ENCODE measurements around the gene PDE10A. TPM values are rescaled to one million over a fixed set of nuclear protein-coding genes. Genes with fewer than 3 reads are reported as not detected.

PDE10A gene
- total RNA-seq, 1 donor from 2014 or later = 6.0 TPM

DNA sequence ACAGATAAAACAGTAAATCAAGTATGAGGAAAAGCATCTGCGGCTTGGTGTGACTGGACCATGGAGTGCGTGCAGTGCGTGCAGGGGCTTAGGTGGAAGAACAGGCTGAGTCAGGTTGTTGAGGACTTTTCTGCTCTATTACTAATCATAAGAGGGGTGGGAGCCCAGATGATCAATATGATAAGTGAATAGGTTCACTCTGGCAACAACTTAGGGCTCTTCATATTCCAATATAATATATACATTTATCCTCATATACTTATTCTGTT is 56.4 kb downstream of the PDE10A start:
- no peaks in the 10 kb centered on the region for H3K36me3 ChIP-seq
- DNase-seq (no peak), ATAC-seq (no peak)
- no peak overlapping the region for H3K27ac ChIP-seq
- H3K4me1 ChIP-seq = no peaks in the 10 kb centered on the region
- H3K9me3 ChIP-seq = no peaks in the 10 kb centered on the region
- H3K27me3 ChIP-seq = no peaks in the 10 kb centered on the region
- intact Hi-C loops (cut with DNase I) = no loop called here
- H3K4me3 ChIP-seq = no peak overlapping the region
- TF ChIP-seq, protein P1, sequence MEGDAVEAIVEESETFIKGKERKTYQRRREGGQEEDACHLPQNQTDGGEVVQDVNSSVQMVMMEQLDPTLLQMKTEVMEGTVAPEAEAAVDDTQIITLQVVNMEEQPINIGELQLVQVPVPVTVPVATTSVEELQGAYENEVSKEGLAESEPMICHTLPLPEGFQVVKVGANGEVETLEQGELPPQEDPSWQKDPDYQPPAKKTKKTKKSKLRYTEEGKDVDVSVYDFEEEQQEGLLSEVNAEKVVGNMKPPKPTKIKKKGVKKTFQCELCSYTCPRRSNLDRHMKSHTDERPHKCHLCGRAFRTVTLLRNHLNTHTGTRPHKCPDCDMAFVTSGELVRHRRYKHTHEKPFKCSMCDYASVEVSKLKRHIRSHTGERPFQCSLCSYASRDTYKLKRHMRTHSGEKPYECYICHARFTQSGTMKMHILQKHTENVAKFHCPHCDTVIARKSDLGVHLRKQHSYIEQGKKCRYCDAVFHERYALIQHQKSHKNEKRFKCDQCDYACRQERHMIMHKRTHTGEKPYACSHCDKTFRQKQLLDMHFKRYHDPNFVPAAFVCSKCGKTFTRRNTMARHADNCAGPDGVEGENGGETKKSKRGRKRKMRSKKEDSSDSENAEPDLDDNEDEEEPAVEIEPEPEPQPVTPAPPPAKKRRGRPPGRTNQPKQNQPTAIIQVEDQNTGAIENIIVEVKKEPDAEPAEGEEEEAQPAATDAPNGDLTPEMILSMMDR (IDR thresholded peaks at IDR 0.05) = no peak

DNA sequence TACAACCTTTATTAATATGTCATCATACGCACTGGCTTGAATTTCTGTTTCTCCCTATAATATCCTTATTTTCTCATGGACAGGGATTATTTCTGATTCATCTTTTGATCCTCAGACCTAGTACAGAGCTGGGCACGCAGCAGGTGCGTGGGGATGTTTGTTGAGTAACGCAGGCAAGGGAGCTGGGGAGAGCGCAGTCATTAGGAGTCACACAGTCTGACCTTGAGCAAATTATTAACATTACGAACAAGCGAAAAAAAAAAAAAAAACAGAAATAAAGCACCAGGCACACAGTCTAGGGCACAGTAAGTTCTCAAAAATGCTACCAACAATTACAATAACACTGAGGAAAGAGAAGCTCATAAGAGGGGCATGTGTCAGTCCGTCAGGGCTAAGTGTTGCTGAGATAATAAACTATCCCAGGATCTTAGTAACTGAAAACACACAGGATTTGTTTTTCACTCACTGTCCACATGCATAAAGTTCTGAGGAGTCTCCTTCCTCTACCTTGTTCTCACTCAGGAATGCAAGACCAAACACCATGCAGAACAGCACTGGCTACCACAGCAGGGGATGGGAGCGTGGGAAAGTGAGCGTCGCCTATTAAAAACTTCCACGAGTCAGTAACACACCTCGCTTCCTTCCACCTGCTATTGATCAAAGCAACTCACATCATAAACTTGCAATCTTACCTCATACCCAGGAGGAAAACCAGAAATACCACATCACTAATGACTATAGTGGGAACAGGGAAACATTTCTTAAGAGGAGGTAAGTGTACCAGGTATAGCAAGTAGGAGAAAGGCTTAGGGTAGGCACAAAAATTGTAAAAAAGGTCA is 56.9 kb downstream of the PDE10A start:
- ATAC-seq (no peak), DNase-seq (no peak)
- H3K27me3 ChIP-seq = no peaks in the 10 kb centered on the region
- H3K4me1 ChIP-seq = no peaks in the 10 kb centered on the region
- intact Hi-C loops (cut with DNase I) = no loop called here
- no peaks in the 10 kb centered on the region for H3K36me3 ChIP-seq
- no peak overlapping the region for H3K4me3 ChIP-seq
- no peak overlapping the region for H3K27ac ChIP-seq
- H3K9me3 ChIP-seq = no peaks in the 10 kb centered on the region
- TF ChIP-seq, protein P1 (IDR thresholded peaks at IDR 0.05) = no peak

DNA sequence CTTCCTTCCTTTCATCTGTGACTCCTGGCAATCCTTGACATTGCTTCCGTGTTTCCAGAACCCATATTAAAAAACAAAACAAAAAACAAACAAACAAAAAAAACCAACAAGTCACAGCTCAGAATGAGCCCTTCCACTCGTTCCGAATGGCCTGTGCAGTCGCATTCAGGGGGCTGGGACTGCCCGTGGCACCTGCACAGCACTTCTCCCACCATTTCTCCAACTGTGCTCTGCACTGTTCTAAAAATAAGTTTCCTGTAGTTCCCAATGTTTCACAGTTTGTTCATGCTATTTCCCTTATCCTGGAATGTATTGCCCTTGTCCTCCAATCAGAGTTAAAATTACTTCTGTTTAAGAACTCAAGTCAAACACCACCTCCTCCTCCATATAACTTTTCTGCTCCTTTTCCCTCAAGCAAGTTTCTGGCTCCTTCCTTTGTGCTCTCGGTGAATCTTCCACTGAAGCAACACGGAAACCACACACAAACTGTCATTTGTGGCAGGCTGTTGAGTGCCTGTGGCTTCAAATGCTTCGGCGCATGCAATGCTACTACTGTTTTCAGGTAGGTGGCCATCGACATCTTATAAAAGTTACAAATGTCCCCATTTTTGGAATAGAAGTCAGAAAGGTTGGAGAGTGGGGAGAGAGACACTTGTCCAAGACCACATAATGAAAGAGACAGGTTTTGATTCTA is 57.7 kb downstream of the PDE10A start:
- TF ChIP-seq, protein P1 (IDR thresholded peaks at IDR 0.05) = no peak
- DNase-seq = no peak
- H3K9me3 ChIP-seq = no peaks in the 10 kb centered on the region
- no peak overlapping the region for H3K27ac ChIP-seq
- ATAC-seq = no peak
- no peak overlapping the region for H3K4me3 ChIP-seq
- no peaks in the 10 kb centered on the region for H3K27me3 ChIP-seq
- no peaks in the 10 kb centered on the region for H3K36me3 ChIP-seq
- no peaks in the 10 kb centered on the region for H3K4me1 ChIP-seq
- intact Hi-C loops (cut with DNase I) = no loop called here

DNA sequence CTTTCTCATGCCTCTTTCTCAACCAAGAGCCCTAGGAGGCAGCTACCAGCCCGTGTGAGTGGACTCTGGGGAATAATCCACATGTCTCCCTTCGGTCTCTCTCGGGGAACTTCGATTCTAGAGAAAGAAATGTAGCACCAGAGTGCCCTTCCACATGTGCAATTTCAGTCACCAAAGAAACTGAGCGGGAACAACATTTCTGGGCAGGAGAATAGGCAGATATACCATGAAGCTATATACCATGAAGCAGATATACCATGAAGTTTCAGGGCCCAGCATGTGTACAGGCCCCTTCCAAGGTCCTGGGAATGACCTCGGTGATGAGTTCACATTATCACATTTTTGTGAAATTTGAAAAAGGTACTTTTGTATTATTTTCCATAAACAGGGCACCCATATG is 60.8 kb downstream of the PDE10A start:
- Histone ChIP-seq H3K36me3 (no peaks in the 10 kb centered on the region), H3K4me1 (no peaks in the 10 kb centered on the region), H3K4me3 (no peak overlapping the region), H3K9me3 (no peaks in the 10 kb centered on the region), H3K27ac (no peak overlapping the region), H3K27me3 (no peaks in the 10 kb centered on the region)
- intact Hi-C loops (cut with DNase I) = no loop called here
- TF ChIP-seq, protein P1 (IDR thresholded peaks at IDR 0.05) = no peak
- DNase-seq = no peak
- no peak for ATAC-seq

DNA sequence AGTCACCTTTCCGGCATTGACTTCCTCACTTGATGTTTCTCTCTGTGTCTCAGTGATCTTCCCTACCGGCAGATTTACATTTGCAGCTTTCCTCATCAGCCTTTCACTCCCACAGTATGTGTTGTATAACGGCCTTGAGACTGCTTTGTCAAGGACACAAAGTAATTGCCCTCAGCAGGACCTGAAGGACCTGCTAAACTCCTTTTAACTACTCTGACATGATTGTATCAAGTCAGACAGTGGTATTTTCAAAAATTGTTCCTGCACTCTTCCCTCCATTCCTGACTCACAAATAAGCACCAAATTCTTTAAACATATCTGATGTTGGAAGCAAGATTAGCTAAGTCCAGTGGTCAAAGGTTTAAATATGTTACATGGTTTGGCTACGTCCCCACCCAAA is 62.4 kb downstream of the PDE10A start:
- Histone ChIP-seq H3K27ac (no peak overlapping the region), H3K9me3 (no peaks in the 10 kb centered on the region), H3K36me3 (no peaks in the 10 kb centered on the region), H3K4me1 (no peaks in the 10 kb centered on the region), H3K4me3 (no peak overlapping the region), H3K27me3 (no peaks in the 10 kb centered on the region)
- TF ChIP-seq, protein P1 (IDR thresholded peaks at IDR 0.05) = no peak
- DNase-seq = no peak
- no peak for ATAC-seq
- intact Hi-C loops (cut with DNase I) = no loop called here

Measured in upper lobe of right lung (tissue), 1 donor.